Prostate gland (tissue), 2 donors: ENCODE results near the gene STOML3.

ENCODE experiments used
- POLR2A ChIP-seq: fragments of 450-650 bp; IDR thresholded peaks from one replicate; pipeline ENCODE4 v1.6.1; 2016; ENCODE audit warnings: antibody characterized with exemption, mild to moderate bottlenecking
- POLR2AphosphoS5 ChIP-seq: sonication (generic); formaldehyde crosslinking; IDR thresholded peaks from one replicate; pipeline ENCODE4 v1.6.1; 2017; ENCODE audit warnings: antibody characterized with exemption
- TF ChIP-seq, protein P1 (sequence below), 4 experiments: fragments of 200-600 bp in 2 of 4; fragments of 450-650 bp in 2 of 4; sonication (generic) in 2 of 4; IDR thresholded peaks; 1 replicate in 3 of 4; 2 replicates in 1 of 4; pipeline ENCODE4 v1.5.1; 2016 to 2019; ENCODE audit warnings: antibody characterized with exemption in 4 of 4, mild to moderate bottlenecking in 2 of 4, moderate library complexity in 2 of 4

DNA sequence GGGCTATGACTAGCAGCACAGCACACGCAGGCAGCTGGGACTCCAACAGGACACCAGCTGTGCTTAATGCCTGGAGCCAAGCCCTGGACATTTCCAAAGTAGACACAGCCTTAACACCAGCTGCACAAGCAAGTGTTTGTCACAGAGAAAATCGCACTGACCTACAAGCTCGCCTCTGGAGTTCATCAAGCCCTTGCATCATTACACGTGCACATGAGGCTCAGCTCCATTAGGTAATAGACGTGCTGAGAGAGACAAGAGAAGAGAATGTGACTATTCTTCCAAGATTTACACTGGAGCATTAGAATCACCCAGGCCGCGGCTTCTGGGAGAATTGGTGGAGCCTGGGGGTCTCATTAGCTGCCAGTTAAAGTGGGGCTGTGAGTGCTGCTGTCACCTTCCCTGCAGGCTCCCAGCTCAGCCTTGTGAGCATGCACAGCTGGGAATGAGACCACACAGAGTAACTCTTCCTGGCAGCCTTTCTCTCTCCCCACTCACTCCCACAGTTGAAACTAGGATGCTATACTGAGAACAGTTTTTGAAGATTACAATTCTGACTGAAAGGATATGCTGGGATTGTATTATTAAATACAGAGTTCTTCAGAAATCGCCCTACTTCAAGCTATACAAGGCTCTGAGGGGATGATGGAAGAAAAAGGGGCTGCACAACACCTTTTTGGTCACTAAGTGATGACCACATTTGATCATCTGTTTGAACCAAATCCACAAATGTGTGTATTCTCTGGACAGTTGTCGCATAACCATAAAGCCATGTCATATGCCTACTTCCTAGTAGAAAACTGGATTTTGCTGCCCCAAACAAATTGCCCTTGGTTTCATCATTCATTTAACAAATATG lies 10.5 kb downstream of the STOML3 start:
- TF ChIP-seq POLR2AphosphoS5: no peak
- TF ChIP-seq, protein P1, sequence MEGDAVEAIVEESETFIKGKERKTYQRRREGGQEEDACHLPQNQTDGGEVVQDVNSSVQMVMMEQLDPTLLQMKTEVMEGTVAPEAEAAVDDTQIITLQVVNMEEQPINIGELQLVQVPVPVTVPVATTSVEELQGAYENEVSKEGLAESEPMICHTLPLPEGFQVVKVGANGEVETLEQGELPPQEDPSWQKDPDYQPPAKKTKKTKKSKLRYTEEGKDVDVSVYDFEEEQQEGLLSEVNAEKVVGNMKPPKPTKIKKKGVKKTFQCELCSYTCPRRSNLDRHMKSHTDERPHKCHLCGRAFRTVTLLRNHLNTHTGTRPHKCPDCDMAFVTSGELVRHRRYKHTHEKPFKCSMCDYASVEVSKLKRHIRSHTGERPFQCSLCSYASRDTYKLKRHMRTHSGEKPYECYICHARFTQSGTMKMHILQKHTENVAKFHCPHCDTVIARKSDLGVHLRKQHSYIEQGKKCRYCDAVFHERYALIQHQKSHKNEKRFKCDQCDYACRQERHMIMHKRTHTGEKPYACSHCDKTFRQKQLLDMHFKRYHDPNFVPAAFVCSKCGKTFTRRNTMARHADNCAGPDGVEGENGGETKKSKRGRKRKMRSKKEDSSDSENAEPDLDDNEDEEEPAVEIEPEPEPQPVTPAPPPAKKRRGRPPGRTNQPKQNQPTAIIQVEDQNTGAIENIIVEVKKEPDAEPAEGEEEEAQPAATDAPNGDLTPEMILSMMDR (IDR thresholded peaks at IDR 0.05): no peak
- no peak for TF ChIP-seq POLR2A
